GM12878 (cell line): ENCODE measurements around the gene GCNT2. TPM values are rescaled to one million over a fixed set of nuclear protein-coding genes. Genes with fewer than 3 reads are reported as not detected.
A peak's percentile ranks its signal among the peaks of the same experiment; 100 is the strongest.

Source experiments
- ATAC-seq: fragments of 200-7000 bp; cut with Tn5 transposase; 3 replicates; pipeline ENCODE4 v1.9.1; 2020; ENCODE audit warnings: mild to moderate bottlenecking, moderate library complexity
- BruUV-seq: library from RNA; stranded (reverse); fragments of 400-500 nt; replicated peaks from 2 replicates; lab custom pipeline; 2021; lab: Mats Ljungman, UMichigan
- CTCF ChIA-PET: fragments of 300-600 bp; sonication (Branson Sonifier 250); formaldehyde crosslinking; extraction: SDS; loops from one replicate; lab custom pipeline; 2021; ENCODE audit warnings: inconsistent platforms; lab: Yijun Ruan, JAX
- POLR2A ChIA-PET: fragments of 350-600 bp; formaldehyde crosslinking; extraction: SDS; loops from one replicate; lab custom pipeline; 2021; ENCODE audit warnings: inconsistent platforms; lab: Charles Lee
- RAD21 ChIA-PET: fragments of 300-600 bp; sonication (Branson Sonifier 250); formaldehyde crosslinking; loops from one replicate; lab custom pipeline; 2023; ENCODE audit warnings: antibody characterized with exemption; ENCODE audit not compliant: unreplicated experiment; lab: Charles Lee
- SMC1A ChIA-PET: fragments of 300-600 bp; sonication (Branson Sonifier 250); formaldehyde crosslinking; loops from one replicate; lab custom pipeline; 2023; ENCODE audit not compliant: unreplicated experiment, uncharacterized antibody; lab: Charles Lee
- DNase-seq: peaks from one replicate; pipeline ENCODE4 v3.0.0-alpha.2; 2011; ENCODE audit warnings: low read depth, low spot score
- FAIRE-seq: peaks from 3 replicates; lab custom pipeline; 2011; peaks lifted over from hg19 to GRCh38; lab: Jason Lieb, UNC
- H2AFZ ChIP-seq: 2 replicates; pipeline ENCODE4 v1.6.0; 2011; ENCODE audit warnings: low read depth, low read length, control low read depth; ENCODE audit not compliant: control insufficient read depth
- H3K27ac ChIP-seq: 2 replicates; pipeline ENCODE4 v1.5.1; 2011; ENCODE audit warnings: control low read depth; ENCODE audit not compliant: control insufficient read depth, insufficient read depth
- H3K27me3 ChIP-seq, 2 experiments: replicated peaks in 1 of 2; 2 replicates each; pipeline versions ENCODE4 v1.6.0 to v1.6.1; 2011; ENCODE audit warnings: low read length in 1 of 2; ENCODE audit not compliant: control insufficient read depth in 2 of 2, insufficient read depth in 2 of 2
- H3K36me3 ChIP-seq, 2 experiments: 2 replicates each; pipeline ENCODE4 v1.5.1; 2011; ENCODE audit warnings: low read length in 1 of 2; ENCODE audit not compliant: control insufficient read depth in 2 of 2, insufficient read depth in 2 of 2
- H3K4me1 ChIP-seq: 2 replicates; pipeline ENCODE4 v1.6.1; 2011; ENCODE audit warnings: mild to moderate bottlenecking, low read length, moderate library complexity, mixed read lengths; ENCODE audit not compliant: control insufficient read depth, insufficient read depth
- H3K4me2 ChIP-seq: 2 replicates; pipeline ENCODE4 v1.6.0; 2011; ENCODE audit warnings: control low read depth; ENCODE audit not compliant: control insufficient read depth, insufficient read depth
- H3K4me3 ChIP-seq: fragments of 200-600 bp; sonication (generic); 2 replicates; pipeline ENCODE4 v1.5.1; 2016
- H3K79me2 ChIP-seq: 2 replicates; pipeline ENCODE4 v1.6.0; 2011; ENCODE audit warnings: low read length; ENCODE audit not compliant: control insufficient read depth, insufficient read depth
- H3K9ac ChIP-seq: 2 replicates; pipeline ENCODE4 v1.8.0; 2011; ENCODE audit warnings: low read length, control low read depth, mixed read lengths; ENCODE audit not compliant: control insufficient read depth, insufficient read depth
- H3K9me3 ChIP-seq: replicated peaks from 3 replicates; pipeline ENCODE4 v1.5.1; 2011; ENCODE audit warnings: mild to moderate bottlenecking, low read length; ENCODE audit not compliant: control insufficient read depth, insufficient read depth
- H4K20me1 ChIP-seq: 2 replicates; pipeline ENCODE4 v1.6.0; 2011; ENCODE audit not compliant: control insufficient read depth, insufficient read depth
- BCL11A ChIP-seq: IDR thresholded peaks from 2 replicates; pipeline ENCODE4 v1.6.1; 2011; ENCODE audit warnings: low read depth, low read length
- CHD1 ChIP-seq: IDR thresholded peaks from 2 replicates; pipeline ENCODE4 v1.6.1; 2012; ENCODE audit warnings: low read depth, low read length, improper control_type of control experiment
- CREM ChIP-seq: IDR thresholded peaks from 2 replicates; pipeline ENCODE4 v1.6.1; 2014; ENCODE audit warnings: antibody characterized with exemption, low read depth
- MTA2 ChIP-seq: fragments of 450-650 bp; IDR thresholded peaks from 2 replicates; pipeline ENCODE4 v1.6.1; 2016; ENCODE audit warnings: low read depth, mild to moderate bottlenecking, moderate library complexity
- NR2C1 ChIP-seq: fragments of 450-650 bp; IDR thresholded peaks from 2 replicates; pipeline ENCODE4 v1.6.1; 2017; ENCODE audit warnings: antibody characterized with exemption, mild to moderate bottlenecking, moderate library complexity
- RCOR1 ChIP-seq: conservative IDR thresholded peaks from 2 replicates; pipeline ENCODE4 v1.6.1; 2012; ENCODE audit warnings: low read depth, low read length, improper control_type of control experiment
- RUNX3 ChIP-seq: IDR thresholded peaks from 2 replicates; pipeline ENCODE4 v1.6.1; 2012; ENCODE audit warnings: low read length, inconsistent platforms
- SIX5 ChIP-seq: IDR thresholded peaks from 2 replicates; pipeline ENCODE4 v1.6.1; 2011; ENCODE audit warnings: mild to moderate bottlenecking, low read depth, low read length, moderate library complexity; ENCODE audit not compliant: severe bottlenecking
- SREBF2 ChIP-seq: IDR thresholded peaks from 2 replicates; pipeline ENCODE4 v1.6.1; 2012; ENCODE audit warnings: mild to moderate bottlenecking, low read length
- WGBS: methylation state at CpG from one replicate; pipeline ENCODE4 v1.1.6; 2016; ENCODE audit warnings: low lambda C conversion rate; ENCODE audit not compliant: insufficient replicate concordance, insufficient coverage; ENCODE audit errors: missing lambda C conversion rate; 5-methylcytosine and 5-hydroxymethylcytosine counted together
- in situ Hi-C: fragments of 300-500 bp; cut with MboI; formaldehyde crosslinking; loops from 9 replicates; pipeline ENCODE4 v1.14.3; 2018; ENCODE audit warnings: mixed read lengths
- intact Hi-C: fragments of 100-400 bp; cut with micrococcal nuclease; formaldehyde crosslinking; loops from one replicate; pipeline ENCODE4 v1.14.2; 2022; ENCODE audit not compliant: unreplicated experiment
- polyA plus RNA-seq, 11 experiments: library from polyadenylated mRNA; depleted of rRNA in 4 of 11; unstranded in 6 of 11; stranded (reverse) in 5 of 11; fragments of >200 nt; fragmentation: Nextera tagmentation in 4 of 11; fragmentation: Illumina TruSeq in 1 of 11; extraction: Ambion mirVana in 4 of 11; extraction: Trizol in 1 of 11; gene quantifications; 1 replicate in 1 of 11; 2 replicates in 10 of 11; pipeline versions ENCODE4 v1.2.1 to v1.2.3, GENCODE V29; 2011 to 2016; ENCODE audit warnings: inconsistent platforms in 2 of 11, missing spikeins in 2 of 11, low read depth in 1 of 11
- total RNA-seq, 4 experiments: library from RNA; depleted of rRNA in 3 of 4; stranded (reverse); fragments of >200 nt in 3 of 4; fragmentation: Illumina TruSeq in 1 of 4; extraction: Trizol in 1 of 4; gene quantifications; 2 replicates each; pipeline versions ENCODE4 v1.2.1 to v1.2.3, GENCODE V29; 2013 to 2021

The GCNT2 gene
- total and polyA plus RNA-seq, 10 of the 15 experiments (the other 5 are each of a cell fraction or from before 2014, with no cell fraction given) = 5.0 to 21.6 (median 11.9) TPM

- ATAC-seq (no peak), FAIRE-seq (no peak), DNase-seq (no peak)
- H3K27ac ChIP-seq = no peak overlapping the region
- WGBS = 73% methylated on average over 5 of the region's 5 CpGs
- ChIA-PET CTCF (no interaction called here), POLR2A (no interaction called here), SMC1A (no interaction called here), RAD21 (no interaction called here)
- no peaks in the 10 kb centered on the region for H3K9me3 ChIP-seq
- H3K9ac ChIP-seq = no peak overlapping the region
- H3K4me3 ChIP-seq = no peak overlapping the region
- in situ Hi-C loops (no loop called here), intact Hi-C loops (no loop called here)
- H3K27me3 ChIP-seq = no peaks in the 10 kb centered on the region
- no peak overlapping the region for H2AFZ ChIP-seq
- TF ChIP-seq CREM (no peak), RCOR1 (no peak), SREBF2 (no peak), CHD1 (no peak), SIX5 (no peak), BCL11A (no peak), NR2C1 (no peak)
- no peaks in the 10 kb centered on the region; the same call in 1 of the 2 replicates for H4K20me1 ChIP-seq
- no peaks in the 10 kb centered on the region for H3K4me1 ChIP-seq
- BruUV-seq = no TSS peak
- H3K4me2 ChIP-seq = no peak overlapping the region
- peaks cover 6% of the 10 kb centered on the region for H3K79me2 ChIP-seq
- peaks cover 0 to 4% of the 10 kb centered on the region in 2 experiments; a peak in 2 of 4 replicates for H3K36me3 ChIP-seq
Observed at GRCh38 chr6:10586302-10586701, 65.2 kb downstream of the GCNT2 start.

GRCh38 chr6:10587656-10588406, 66.7 kb downstream of the GCNT2 start:
- RAD21 ChIA-PET = no interaction called here
- H3K79me2 ChIP-seq = peaks cover 6% of the 10 kb centered on the region
- FAIRE-seq = no peak

More at GRCh38 chr6:10587656-10588406, 66.7 kb downstream of the GCNT2 start:
- 69% methylated on average over 14 of the region's 14 CpGs for WGBS
- no TSS peak for BruUV-seq
- H3K27me3 ChIP-seq = no peaks in the 10 kb centered on the region
- H3K9me3 ChIP-seq = no peaks in the 10 kb centered on the region
- TF ChIP-seq RUNX3 (peak; percentile 45; the same call in 1 of the 2 replicates), MTA2 (no peak)
- ATAC-seq (peak; percentile 23; the same call in 1 of the 3 replicates), DNase-seq (no peak)
- POLR2A ChIA-PET = no interaction called here
- peak overlapping the region; percentile 19 for H2AFZ ChIP-seq
- H3K36me3 ChIP-seq = peaks cover 0 to 4% of the 10 kb centered on the region in 2 experiments; a peak in 2 of 4 replicates
- SMC1A ChIA-PET = interaction anchor here (1.1 to 1.3 kb wide), 2 partner anchors 16 to 18 kb away, joined by 4 read pairs; no protein-coding TSS in a partner anchor
- no peak overlapping the region for H3K9ac ChIP-seq
- CTCF ChIA-PET = interaction anchor here (0.6 kb wide), 1 partner anchor 261 kb away, joined by 3 read pairs; no protein-coding TSS in a partner anchor
- H3K4me1 ChIP-seq = no peaks in the 10 kb centered on the region
- no peak overlapping the region for H3K4me3 ChIP-seq
- in situ Hi-C loops = no loop called here
- H3K27ac ChIP-seq = no peak overlapping the region
- no peaks in the 10 kb centered on the region; the same call in 1 of the 2 replicates for H4K20me1 ChIP-seq
- intact Hi-C loops = no loop called here
- H3K4me2 ChIP-seq = no peak overlapping the region
